GM23338 (cell line): ENCODE results near the gene PCSK5. TPM values are rescaled to one million over a fixed set of nuclear protein-coding genes. Genes with fewer than 3 reads are reported as not detected.

ENCODE experiments used
- ATAC-seq: fragments of 200-7000 bp; cut with Tn5 transposase; 3 replicates; pipeline ENCODE4 v1.9.1; 2020
- DNase-seq: peaks from one replicate; pipeline ENCODE4 v3.0.0-alpha.2; 2015; ENCODE audit warnings: low spot score
- H2AFZ ChIP-seq: fragments of 200-600 bp; sonication (generic); 2 replicates; pipeline ENCODE4 v1.8.0; 2016; ENCODE audit warnings: antibody characterized with exemption, mild to moderate bottlenecking, moderate library complexity
- H3F3A ChIP-seq: fragments of 200-600 bp; sonication (generic); replicated peaks from 2 replicates; pipeline ENCODE4 v1.8.0; 2017; ENCODE audit warnings: antibody characterized with exemption, mixed run types, low read depth
- H3K27ac ChIP-seq: fragments of 200-600 bp; sonication (generic); 2 replicates; pipeline ENCODE4 v1.6.1; 2016; ENCODE audit warnings: low read depth
- H3K27me3 ChIP-seq: fragments of 200-600 bp; sonication (generic); 2 replicates; pipeline ENCODE4 v1.8.0; 2016; ENCODE audit warnings: mild to moderate bottlenecking, mixed run types, moderate library complexity; ENCODE audit not compliant: insufficient read depth
- H3K36me3 ChIP-seq: fragments of 200-600 bp; sonication (generic); 2 replicates; pipeline ENCODE4 v1.8.0; 2016; ENCODE audit warnings: mild to moderate bottlenecking; ENCODE audit not compliant: insufficient read depth
- H3K4me1 ChIP-seq: fragments of 200-600 bp; sonication (generic); 2 replicates; pipeline ENCODE4 v1.8.0; 2016; ENCODE audit warnings: mild to moderate bottlenecking, moderate library complexity; ENCODE audit not compliant: insufficient read depth
- H3K4me2 ChIP-seq: fragments of 200-600 bp; sonication (generic); 2 replicates; pipeline ENCODE4 v1.7.1; 2017; ENCODE audit warnings: mixed run types
- H3K4me3 ChIP-seq: fragments of 200-600 bp; sonication (generic); 2 replicates; pipeline ENCODE4 v1.6.1; 2016; ENCODE audit warnings: mixed run types
- H3K79me2 ChIP-seq: fragments of 200-600 bp; sonication (generic); replicated peaks from 2 replicates; pipeline ENCODE4 v1.8.0; 2017; ENCODE audit warnings: mild to moderate bottlenecking; ENCODE audit not compliant: insufficient read depth
- H3K9me2 ChIP-seq: fragments of 200-600 bp; sonication (generic); 2 replicates; pipeline ENCODE4 v1.8.0; 2017; ENCODE audit not compliant: insufficient read depth
- H4K20me1 ChIP-seq: fragments of 200-600 bp; sonication (generic); replicated peaks from 2 replicates; pipeline ENCODE4 v1.8.0; 2017; ENCODE audit warnings: mild to moderate bottlenecking; ENCODE audit not compliant: insufficient read depth
- H3K27ac Mint-ChIP-seq: 2 replicates; pipeline ENCODE4 v1.8.0; 2020; ENCODE audit warnings: inconsistent platforms, mild to moderate bottlenecking, moderate library complexity, mixed read lengths
- H3K27me3 Mint-ChIP-seq: 3 replicates; pipeline ENCODE4 v1.8.0; 2022; ENCODE audit warnings: low read depth, mild to moderate bottlenecking, moderate library complexity, mixed read lengths, inconsistent platforms; ENCODE audit not compliant: insufficient read depth, poor library complexity
- H3K36me3 Mint-ChIP-seq: 3 replicates; pipeline ENCODE4 v1.8.0; 2021; ENCODE audit warnings: low read depth, mild to moderate bottlenecking, inconsistent platforms, moderate library complexity, mixed read lengths
- H3K4me1 Mint-ChIP-seq: 3 replicates; pipeline ENCODE4 v1.8.0; 2020; ENCODE audit warnings: mild to moderate bottlenecking, inconsistent platforms, mixed read lengths
- H3K4me3 Mint-ChIP-seq: 3 replicates; pipeline ENCODE4 v1.8.0; 2021; ENCODE audit warnings: moderate library complexity, mild to moderate bottlenecking, inconsistent platforms, mixed read lengths
- H3K9me3 Mint-ChIP-seq: 3 replicates; pipeline ENCODE4 v1.8.0; 2020; ENCODE audit warnings: moderate library complexity, mild to moderate bottlenecking, inconsistent platforms, mixed read lengths
- ETS1 ChIP-seq: IDR thresholded peaks from 2 replicates; pipeline ENCODE4 v1.6.1; 2016; ENCODE audit warnings: antibody characterized with exemption
- EZH2 ChIP-seq: fragments of 200-600 bp; sonication (generic); IDR thresholded peaks from one replicate; pipeline ENCODE4 v1.8.0; 2017; ENCODE audit warnings: antibody characterized with exemption, mild to moderate bottlenecking, low read depth; ENCODE audit not compliant: unreplicated experiment
- JUNB ChIP-seq: IDR thresholded peaks from one replicate; pipeline ENCODE4 v1.6.1; 2016; ENCODE audit warnings: antibody characterized with exemption; ENCODE audit not compliant: unreplicated experiment
- NANOG ChIP-seq: IDR thresholded peaks from 2 replicates; pipeline ENCODE4 v1.6.1; 2016; ENCODE audit warnings: antibody characterized with exemption, borderline replicate concordance
- POLR2AphosphoS5 ChIP-seq: IDR thresholded peaks from 2 replicates; pipeline ENCODE4 v1.6.1; 2016; ENCODE audit warnings: antibody characterized with exemption, low read depth
- ZNF331 ChIP-seq: fragments of 250-450 bp; sonication (Bioruptor Pico); IDR thresholded peaks from 2 replicates; pipeline ENCODE4 v1.5.0; 2020; ENCODE audit warnings: low read depth, mild to moderate bottlenecking, moderate library complexity
- polyA plus RNA-seq: library from polyadenylated mRNA; unstranded; fragments of >200 nt; fragmentation: Nextera tagmentation; extraction: Ambion mirVana; gene quantifications from 2 replicates; pipeline ENCODE4 v1.2.1, GENCODE V29; 2016
- total RNA-seq: library from RNA; depleted of rRNA; stranded (reverse); fragments of >200 nt; shearing (Covaris generic); gene quantifications from 2 replicates; pipeline ENCODE4 v1.2.3, GENCODE V29; 2014
- TF ChIP-seq, protein P1 (sequence below): fragments of 250-450 bp; sonication (Bioruptor Pico); IDR thresholded peaks from 2 replicates; pipeline ENCODE4 v1.5.0; 2020; ENCODE audit warnings: mild to moderate bottlenecking, moderate library complexity

PCSK5 gene
- total and polyA plus RNA-seq, 2 experiments from 2014 or later = 12.3 to 34.8 TPM

DNA sequence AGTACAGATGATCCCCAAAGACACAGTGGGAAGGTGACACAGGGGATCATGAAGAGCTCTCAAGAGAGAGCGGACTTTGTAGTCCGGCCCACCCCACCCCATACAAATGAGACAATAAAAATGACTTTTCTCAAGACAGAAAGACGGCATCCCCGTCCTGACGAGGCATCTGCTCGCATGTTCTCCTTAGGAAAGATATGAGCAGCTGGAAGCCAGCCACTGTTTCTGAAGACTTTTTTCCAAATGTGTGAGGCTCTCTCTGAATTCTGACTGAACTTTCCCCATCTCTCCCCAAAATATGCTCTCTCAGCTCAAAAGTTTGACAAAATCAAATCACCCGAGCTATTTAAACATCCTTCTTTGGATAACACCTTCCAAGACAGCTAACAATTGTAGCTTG, 398.6 kb downstream of the PCSK5 start:
- H3K4me1 ChIP-seq = no peaks in the 10 kb centered on the region
- H3K36me3 ChIP-seq = no peaks in the 10 kb centered on the region
- no peak overlapping the region for H3K4me3 Mint-ChIP-seq
- no peaks in the 10 kb centered on the region for H3K36me3 Mint-ChIP-seq
- H2AFZ ChIP-seq = no peak overlapping the region
- no peaks in the 10 kb centered on the region; the same call in 2 of the 3 replicates for H3K4me1 Mint-ChIP-seq
- no peaks in the 10 kb centered on the region for H4K20me1 ChIP-seq
- no peaks in the 10 kb centered on the region; the same call in 2 of the 3 replicates for H3K9me3 Mint-ChIP-seq
- peaks cover 3% of the 10 kb centered on the region; the same call in 1 of the 2 replicates for H3K9me2 ChIP-seq
- ATAC-seq = no peak
- H3K79me2 ChIP-seq = no peaks in the 10 kb centered on the region
- no peak overlapping the region for H3K4me3 ChIP-seq
- H3K27ac ChIP-seq = no peak overlapping the region
- H3K27me3 Mint-ChIP-seq = no peaks in the 10 kb centered on the region
- H3K4me2 ChIP-seq = no peak overlapping the region
- DNase-seq = no peak
- no peak overlapping the region for H3K27ac Mint-ChIP-seq
- TF ChIP-seq NANOG = no peak
- TF ChIP-seq JUNB = no peak
- no peak for TF ChIP-seq POLR2AphosphoS5
- no peak for TF ChIP-seq ETS1
- H3K27me3 ChIP-seq = no peaks in the 10 kb centered on the region
- no peaks in the 10 kb centered on the region for H3F3A ChIP-seq

DNA sequence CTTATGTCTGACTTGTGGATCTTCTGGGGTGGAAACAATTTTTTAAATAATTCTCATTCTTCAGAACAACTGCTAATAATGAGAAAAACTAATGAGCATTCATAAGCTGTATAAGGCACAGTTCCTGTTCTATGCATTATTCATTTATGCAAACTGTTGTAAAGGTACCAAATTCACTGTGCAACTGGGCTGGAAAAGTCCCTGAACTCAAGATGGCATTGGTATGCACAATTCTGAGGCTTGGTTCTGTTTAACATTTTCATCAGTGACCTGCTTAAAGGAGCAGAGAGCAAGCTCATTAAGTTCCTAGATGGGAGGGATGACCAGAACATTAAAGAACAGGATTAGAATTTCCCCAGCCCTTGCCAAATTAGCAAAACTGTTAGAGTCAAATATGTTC, 399.2 kb downstream of the PCSK5 start:
- TF ChIP-seq ZNF331 (CRISPR knock-in tag) (no peak), POLR2AphosphoS5 (no peak), EZH2 (no peak)
- H3F3A ChIP-seq = no peaks in the 10 kb centered on the region
- no peaks in the 10 kb centered on the region; the same call in 2 of the 3 replicates for H3K4me1 Mint-ChIP-seq
- ATAC-seq (no peak), DNase-seq (no peak)
- H4K20me1 ChIP-seq = no peaks in the 10 kb centered on the region
- no peak overlapping the region for H3K27ac Mint-ChIP-seq
- no peaks in the 10 kb centered on the region for H3K36me3 Mint-ChIP-seq
- H3K79me2 ChIP-seq = no peaks in the 10 kb centered on the region
- H3K4me3 ChIP-seq = no peak overlapping the region
- no peaks in the 10 kb centered on the region for H3K4me1 ChIP-seq
- no peak overlapping the region for H3K4me2 ChIP-seq
- H3K9me2 ChIP-seq = no peaks in the 10 kb centered on the region
- no peak overlapping the region for H2AFZ ChIP-seq
- H3K36me3 ChIP-seq = no peaks in the 10 kb centered on the region
- H3K27me3 ChIP-seq = no peaks in the 10 kb centered on the region
- no peak overlapping the region for H3K27ac ChIP-seq
- H3K4me3 Mint-ChIP-seq = no peak overlapping the region
- H3K9me3 Mint-ChIP-seq = no peaks in the 10 kb centered on the region; the same call in 2 of the 3 replicates
- no peaks in the 10 kb centered on the region for H3K27me3 Mint-ChIP-seq

DNA sequence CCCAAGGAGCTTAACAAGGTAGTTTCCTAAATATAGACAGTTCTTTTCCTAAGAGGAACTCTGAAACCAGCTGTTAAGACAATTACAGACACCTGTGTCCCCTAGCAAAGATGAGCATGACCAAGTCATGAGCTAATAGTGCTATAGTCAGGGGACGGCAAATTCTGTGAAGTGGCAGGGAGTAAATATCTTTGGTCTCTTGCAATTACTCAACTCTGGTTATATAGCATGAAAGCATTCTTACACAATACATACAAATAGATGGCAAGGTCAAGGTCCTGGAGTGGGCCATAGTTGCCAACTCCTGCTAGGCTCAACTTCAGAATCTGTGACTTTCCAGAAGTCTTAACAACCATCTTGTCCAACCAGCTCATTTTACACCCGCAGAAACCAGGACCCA, 400.1 kb downstream of the PCSK5 start:
- no peaks in the 10 kb centered on the region for H3K36me3 Mint-ChIP-seq
- H3K4me1 Mint-ChIP-seq = no peaks in the 10 kb centered on the region; the same call in 2 of the 3 replicates
- H4K20me1 ChIP-seq = no peaks in the 10 kb centered on the region
- TF ChIP-seq, protein P1, sequence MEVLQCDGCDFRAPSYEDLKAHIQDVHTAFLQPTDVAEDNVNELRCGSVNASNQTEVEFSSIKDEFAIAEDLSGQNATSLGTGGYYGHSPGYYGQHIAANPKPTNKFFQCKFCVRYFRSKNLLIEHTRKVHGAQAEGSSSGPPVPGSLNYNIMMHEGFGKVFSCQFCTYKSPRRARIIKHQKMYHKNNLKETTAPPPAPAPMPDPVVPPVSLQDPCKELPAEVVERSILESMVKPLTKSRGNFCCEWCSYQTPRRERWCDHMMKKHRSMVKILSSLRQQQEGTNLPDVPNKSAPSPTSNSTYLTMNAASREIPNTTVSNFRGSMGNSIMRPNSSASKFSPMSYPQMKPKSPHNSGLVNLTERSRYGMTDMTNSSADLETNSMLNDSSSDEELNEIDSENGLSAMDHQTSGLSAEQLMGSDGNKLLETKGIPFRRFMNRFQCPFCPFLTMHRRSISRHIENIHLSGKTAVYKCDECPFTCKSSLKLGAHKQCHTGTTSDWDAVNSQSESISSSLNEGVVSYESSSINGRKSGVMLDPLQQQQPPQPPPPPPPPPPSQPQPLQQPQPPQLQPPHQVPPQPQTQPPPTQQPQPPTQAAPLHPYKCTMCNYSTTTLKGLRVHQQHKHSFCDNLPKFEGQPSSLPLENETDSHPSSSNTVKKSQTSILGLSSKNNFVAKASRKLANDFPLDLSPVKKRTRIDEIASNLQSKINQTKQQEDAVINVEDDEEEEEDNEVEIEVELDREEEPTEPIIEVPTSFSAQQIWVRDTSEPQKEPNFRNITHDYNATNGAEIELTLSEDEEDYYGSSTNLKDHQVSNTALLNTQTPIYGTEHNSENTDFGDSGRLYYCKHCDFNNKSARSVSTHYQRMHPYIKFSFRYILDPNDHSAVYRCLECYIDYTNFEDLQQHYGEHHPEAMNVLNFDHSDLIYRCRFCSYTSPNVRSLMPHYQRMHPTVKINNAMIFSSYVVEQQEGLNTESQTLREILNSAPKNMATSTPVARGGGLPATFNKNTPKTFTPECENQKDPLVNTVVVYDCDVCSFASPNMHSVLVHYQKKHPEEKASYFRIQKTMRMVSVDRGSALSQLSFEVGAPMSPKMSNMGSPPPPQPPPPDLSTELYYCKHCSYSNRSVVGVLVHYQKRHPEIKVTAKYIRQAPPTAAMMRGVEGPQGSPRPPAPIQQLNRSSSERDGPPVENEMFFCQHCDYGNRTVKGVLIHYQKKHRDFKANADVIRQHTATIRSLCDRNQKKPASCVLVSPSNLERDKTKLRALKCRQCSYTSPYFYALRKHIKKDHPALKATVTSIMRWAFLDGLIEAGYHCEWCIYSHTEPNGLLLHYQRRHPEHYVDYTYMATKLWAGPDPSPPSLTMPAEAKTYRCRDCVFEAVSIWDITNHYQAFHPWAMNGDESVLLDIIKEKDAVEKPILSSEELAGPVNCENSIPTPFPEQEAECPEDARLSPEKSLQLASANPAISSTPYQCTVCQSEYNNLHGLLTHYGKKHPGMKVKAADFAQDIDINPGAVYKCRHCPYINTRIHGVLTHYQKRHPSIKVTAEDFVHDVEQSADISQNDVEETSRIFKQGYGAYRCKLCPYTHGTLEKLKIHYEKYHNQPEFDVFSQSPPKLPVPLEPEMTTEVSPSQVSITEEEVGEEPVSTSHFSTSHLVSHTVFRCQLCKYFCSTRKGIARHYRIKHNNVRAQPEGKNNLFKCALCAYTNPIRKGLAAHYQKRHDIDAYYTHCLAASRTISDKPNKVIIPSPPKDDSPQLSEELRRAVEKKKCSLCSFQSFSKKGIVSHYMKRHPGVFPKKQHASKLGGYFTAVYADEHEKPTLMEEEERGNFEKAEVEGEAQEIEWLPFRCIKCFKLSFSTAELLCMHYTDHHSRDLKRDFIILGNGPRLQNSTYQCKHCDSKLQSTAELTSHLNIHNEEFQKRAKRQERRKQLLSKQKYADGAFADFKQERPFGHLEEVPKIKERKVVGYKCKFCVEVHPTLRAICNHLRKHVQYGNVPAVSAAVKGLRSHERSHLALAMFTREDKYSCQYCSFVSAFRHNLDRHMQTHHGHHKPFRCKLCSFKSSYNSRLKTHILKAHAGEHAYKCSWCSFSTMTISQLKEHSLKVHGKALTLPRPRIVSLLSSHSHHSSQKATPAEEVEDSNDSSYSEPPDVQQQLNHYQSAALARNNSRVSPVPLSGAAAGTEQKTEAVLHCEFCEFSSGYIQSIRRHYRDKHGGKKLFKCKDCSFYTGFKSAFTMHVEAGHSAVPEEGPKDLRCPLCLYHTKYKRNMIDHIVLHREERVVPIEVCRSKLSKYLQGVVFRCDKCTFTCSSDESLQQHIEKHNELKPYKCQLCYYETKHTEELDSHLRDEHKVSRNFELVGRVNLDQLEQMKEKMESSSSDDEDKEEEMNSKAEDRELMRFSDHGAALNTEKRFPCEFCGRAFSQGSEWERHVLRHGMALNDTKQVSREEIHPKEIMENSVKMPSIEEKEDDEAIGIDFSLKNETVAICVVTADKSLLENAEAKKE = no peak
- TF ChIP-seq POLR2AphosphoS5 (no peak), ETS1 (no peak), NANOG (no peak)

More for the DNA sequence above, 400.1 kb downstream of the PCSK5 start:
- Mint-ChIP-seq H3K4me3 (no peak overlapping the region), H3K9me3 (no peaks in the 10 kb centered on the region; the same call in 2 of the 3 replicates), H3K27me3 (no peaks in the 10 kb centered on the region), H3K27ac (no peak overlapping the region)
- ATAC-seq (no peak), DNase-seq (no peak)
- no peaks in the 10 kb centered on the region for H3K36me3 ChIP-seq
- no peaks in the 10 kb centered on the region for H3K4me1 ChIP-seq
- H3K4me2 ChIP-seq = no peak overlapping the region
- H3F3A ChIP-seq = no peaks in the 10 kb centered on the region
- H3K27ac ChIP-seq = no peak overlapping the region
- no peak overlapping the region for H2AFZ ChIP-seq
- 0 out of 2 replicates have a peak, but pooled peaks cover 3% of the 10 kb centered on the region for H3K9me2 ChIP-seq
- no peak overlapping the region for H3K4me3 ChIP-seq
- no peaks in the 10 kb centered on the region for H3K27me3 ChIP-seq
- H3K79me2 ChIP-seq = no peaks in the 10 kb centered on the region
